HepG2 (cell line): ENCODE data around the gene ITCH. TPM values are rescaled to one million over a fixed set of nuclear protein-coding genes. Genes with fewer than 3 reads are reported as not detected.
A peak's percentile ranks its signal among the peaks of the same experiment; 100 is the strongest.

Experiments used
- AHDC1 ChIP-seq: sonication (generic); formaldehyde crosslinking; IDR thresholded peaks from 2 replicates; pipeline ENCODE4 v1.5.1; 2020; ENCODE audit warnings: mild to moderate bottlenecking, missing genetic modification reagents, borderline replicate concordance
- CCDC6 ChIP-seq: sonication (generic); formaldehyde crosslinking; IDR thresholded peaks from 2 replicates; pipeline ENCODE4 v1.8.1; 2022; ENCODE audit warnings: mild to moderate bottlenecking, missing genetic modification reagents, moderate library complexity
- HBP1 ChIP-seq: IDR thresholded peaks from 2 replicates; pipeline ENCODE4 v1.6.1; 2016; ENCODE audit warnings: low read depth, control low read depth
- KDM1A ChIP-seq: IDR thresholded peaks from 2 replicates; pipeline ENCODE4 v1.6.1; 2016; ENCODE audit warnings: missing compliant biosample characterization
- SKIL ChIP-seq: sonication (generic); formaldehyde crosslinking; IDR thresholded peaks from 2 replicates; pipeline ENCODE4 v1.8.0; 2022; ENCODE audit warnings: missing genetic modification reagents, mild to moderate bottlenecking, moderate library complexity, borderline replicate concordance
- SMC3 ChIP-seq: IDR thresholded peaks from 2 replicates; pipeline ENCODE4 v1.6.1; 2011; ENCODE audit warnings: low read length, improper control_type of control experiment
- TBX2 ChIP-seq: sonication (generic); formaldehyde crosslinking; IDR thresholded peaks from 2 replicates; pipeline ENCODE4 v1.5.0; 2020; ENCODE audit warnings: missing genetic modification reagents, mild to moderate bottlenecking, borderline replicate concordance
- ZFP37 ChIP-seq: sonication (generic); formaldehyde crosslinking; IDR thresholded peaks from 2 replicates; pipeline ENCODE4 v1.4.0; 2020; ENCODE audit warnings: missing genetic modification reagents, borderline replicate concordance
- ZNF562 ChIP-seq: sonication (generic); formaldehyde crosslinking; IDR thresholded peaks from 2 replicates; pipeline ENCODE4 v1.8.0; 2022; ENCODE audit warnings: missing genetic modification reagents, borderline replicate concordance
- polyA plus RNA-seq, 8 experiments: library from polyadenylated mRNA; depleted of rRNA in 3 of 8; stranded (reverse) in 7 of 8; unstranded in 1 of 8; fragments of >200 nt; fragmentation: Illumina TruSeq in 4 of 8; extraction: Trizol in 4 of 8; gene quantifications; 2 replicates each; pipeline versions ENCODE4 v1.2.1 to v1.2.3, GENCODE V29; 2011 to 2016; ENCODE audit warnings: low read depth in 4 of 8, missing spikeins in 1 of 8, mixed read lengths in 1 of 8; ENCODE audit not compliant: insufficient read depth in 1 of 8
- total RNA-seq, 5 experiments: library from RNA; depleted of rRNA; stranded (reverse); fragments of >200 nt; fragmentation: Illumina TruSeq; extraction: Trizol; gene quantifications; 2 replicates each; pipeline ENCODE4 v1.2.3, GENCODE V29; 2016; ENCODE audit warnings: low read depth in 1 of 5
- TF ChIP-seq, protein P1 (sequence below): IDR thresholded peaks from 2 replicates; pipeline ENCODE4 v1.4.0; 2020; ENCODE audit warnings: mild to moderate bottlenecking, missing genetic modification reagents

The ITCH gene
- total and polyA plus RNA-seq, 2 of the 13 experiments (the other 11 are each of a cell fraction or from before 2014, with no cell fraction given), result 20.5 to 112 TPM

GRCh38 chr20:34516247-34517113 lies 153.4 kb downstream of the ITCH start, which contains the start of gene DYNLRB1 (continued):
- TF ChIP-seq AHDC1 (CRISPR knock-in tag) (peak; percentile 84), ZNF562 (CRISPR knock-in tag) (no peak), SMC3 (no peak), KDM1A (CRISPR knock-in tag) (peak; percentile 21; the same call in 1 of the 2 replicates), SKIL (CRISPR knock-in tag) (no peak), TBX2 (CRISPR knock-in tag) (peak; percentile 89), ZFP37 (CRISPR knock-in tag) (no peak; the same call in none of the 2 replicates), CCDC6 (CRISPR knock-in tag) (peak; percentile 49; the same call in 1 of the 2 replicates), HBP1 (CRISPR knock-in tag) (peak; percentile 33; the same call in 1 of the 2 replicates)
- TF ChIP-seq, protein P1, sequence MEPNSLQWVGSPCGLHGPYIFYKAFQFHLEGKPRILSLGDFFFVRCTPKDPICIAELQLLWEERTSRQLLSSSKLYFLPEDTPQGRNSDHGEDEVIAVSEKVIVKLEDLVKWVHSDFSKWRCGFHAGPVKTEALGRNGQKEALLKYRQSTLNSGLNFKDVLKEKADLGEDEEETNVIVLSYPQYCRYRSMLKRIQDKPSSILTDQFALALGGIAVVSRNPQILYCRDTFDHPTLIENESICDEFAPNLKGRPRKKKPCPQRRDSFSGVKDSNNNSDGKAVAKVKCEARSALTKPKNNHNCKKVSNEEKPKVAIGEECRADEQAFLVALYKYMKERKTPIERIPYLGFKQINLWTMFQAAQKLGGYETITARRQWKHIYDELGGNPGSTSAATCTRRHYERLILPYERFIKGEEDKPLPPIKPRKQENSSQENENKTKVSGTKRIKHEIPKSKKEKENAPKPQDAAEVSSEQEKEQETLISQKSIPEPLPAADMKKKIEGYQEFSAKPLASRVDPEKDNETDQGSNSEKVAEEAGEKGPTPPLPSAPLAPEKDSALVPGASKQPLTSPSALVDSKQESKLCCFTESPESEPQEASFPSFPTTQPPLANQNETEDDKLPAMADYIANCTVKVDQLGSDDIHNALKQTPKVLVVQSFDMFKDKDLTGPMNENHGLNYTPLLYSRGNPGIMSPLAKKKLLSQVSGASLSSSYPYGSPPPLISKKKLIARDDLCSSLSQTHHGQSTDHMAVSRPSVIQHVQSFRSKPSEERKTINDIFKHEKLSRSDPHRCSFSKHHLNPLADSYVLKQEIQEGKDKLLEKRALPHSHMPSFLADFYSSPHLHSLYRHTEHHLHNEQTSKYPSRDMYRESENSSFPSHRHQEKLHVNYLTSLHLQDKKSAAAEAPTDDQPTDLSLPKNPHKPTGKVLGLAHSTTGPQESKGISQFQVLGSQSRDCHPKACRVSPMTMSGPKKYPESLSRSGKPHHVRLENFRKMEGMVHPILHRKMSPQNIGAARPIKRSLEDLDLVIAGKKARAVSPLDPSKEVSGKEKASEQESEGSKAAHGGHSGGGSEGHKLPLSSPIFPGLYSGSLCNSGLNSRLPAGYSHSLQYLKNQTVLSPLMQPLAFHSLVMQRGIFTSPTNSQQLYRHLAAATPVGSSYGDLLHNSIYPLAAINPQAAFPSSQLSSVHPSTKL (CRISPR knock-in tag), result peak; percentile 73
